CD4-positive, alpha-beta memory T cell (primary cell): ENCODE data around the gene MRPL44. TPM values are rescaled to one million over a fixed set of nuclear protein-coding genes. Genes with fewer than 3 reads are reported as not detected.
"Not testable (repeated sequence)": the region's sequence is repeated elsewhere in the genome, so short reads cannot be mapped to it uniquely, and the experiment has no call there.

ENCODE experiments used
- CTCF ChIA-PET: fragments of 350-600 bp; sonication (Branson Sonifier 250); formaldehyde crosslinking; loops from one replicate; lab custom pipeline; 2021; ENCODE audit warnings: inconsistent platforms; ENCODE audit not compliant: partially characterized antibody; lab: Charles Lee
- POLR2A ChIA-PET: fragments of 350-600 bp; sonication (Branson Sonifier 250); formaldehyde crosslinking; loops from one replicate; lab custom pipeline; 2021; ENCODE audit not compliant: partially characterized antibody; lab: Charles Lee
- DNase-seq, 5 donors: peaks; one replicate each; pipeline versions ENCODE4 v3.0.0 to v3.0.0-alpha.2; 2020 to 2022; ENCODE audit warnings: mixed read lengths in 1 of 5
- H3K27ac ChIP-seq: one replicate; pipeline ENCODE4 v1.7.0; 2013; ENCODE audit warnings: low read depth, low read length
- H3K27me3 ChIP-seq: 2 replicates; pipeline ENCODE4 v1.7.0; 2013; ENCODE audit warnings: mild to moderate bottlenecking, low read length, moderate library complexity; ENCODE audit not compliant: insufficient read depth
- H3K36me3 ChIP-seq: 2 replicates; pipeline ENCODE4 v1.7.0; 2013; ENCODE audit warnings: mild to moderate bottlenecking, low read length, moderate library complexity; ENCODE audit not compliant: insufficient read depth
- H3K4me1 ChIP-seq: 2 replicates; pipeline ENCODE4 v1.7.0; 2013; ENCODE audit warnings: mild to moderate bottlenecking, low read length, moderate library complexity; ENCODE audit not compliant: insufficient read depth
- H3K4me3 ChIP-seq, 2 donors: one replicate each; pipeline ENCODE4 v1.7.0; 2013; ENCODE audit warnings: low read length in 2 of 2, mild to moderate bottlenecking in 1 of 2
- H3K9me3 ChIP-seq, 2 donors: one replicate each; pipeline ENCODE4 v1.7.0; 2013; ENCODE audit warnings: low read length in 2 of 2, control low read depth in 1 of 2; ENCODE audit not compliant: control insufficient read depth in 1 of 2
- H3K27ac Mint-ChIP-seq, 7 donors: one replicate each; pipeline ENCODE4 v1.8.0; 2020 to 2021; ENCODE audit warnings: mixed read lengths in 7 of 7, mild to moderate bottlenecking in 6 of 7, inconsistent platforms in 3 of 7, moderate library complexity in 3 of 7
- H3K27me3 Mint-ChIP-seq, 2 donors: one replicate each; pipeline ENCODE4 v1.8.0; 2020 to 2021; ENCODE audit warnings: mixed read lengths in 2 of 2
- H3K36me3 Mint-ChIP-seq, 2 donors: one replicate each; pipeline ENCODE4 v1.8.0; 2020 to 2021; ENCODE audit warnings: mixed read lengths in 2 of 2, inconsistent platforms in 1 of 2, mild to moderate bottlenecking in 1 of 2
- H3K4me1 Mint-ChIP-seq, 4 donors: one replicate each; pipeline ENCODE4 v1.8.0; 2020 to 2021; ENCODE audit warnings: mixed read lengths in 4 of 4, mild to moderate bottlenecking in 1 of 4
- H3K4me3 Mint-ChIP-seq, 8 donors: one replicate each; pipeline ENCODE4 v1.8.0; 2020 to 2021; ENCODE audit warnings: mixed read lengths in 8 of 8, mild to moderate bottlenecking in 7 of 8, moderate library complexity in 6 of 8, inconsistent platforms in 3 of 8
- H3K9me3 Mint-ChIP-seq, 8 donors: one replicate each; pipeline ENCODE4 v1.8.0; 2020 to 2021; ENCODE audit warnings: mixed read lengths in 8 of 8, mild to moderate bottlenecking in 5 of 8, inconsistent platforms in 3 of 8, moderate library complexity in 1 of 8
- intact Hi-C: fragments of 100-400 bp; cut with micrococcal nuclease; formaldehyde crosslinking; loops from one replicate; pipeline ENCODE4 v1.15.1; 2023
- polyA plus RNA-seq, 2 donors: library from polyadenylated mRNA; unstranded; fragments of 300-500 nt; fragmentation: Illumina TruSeq; gene quantifications; one replicate each; pipeline ENCODE4 v1.2.3, GENCODE V29; 2021
- total RNA-seq, 2 experiments: library from RNA; stranded (reverse); gene quantifications; one replicate each; pipeline ENCODE4 v1.2.3, GENCODE V29; 2021

The MRPL44 gene
- total and polyA plus RNA-seq, 4 experiments from 2014 or later = 20.1 to 45.2 (median 24.3) TPM

GRCh38 chr2:223937535-223937934 lies 19.7 kb upstream of the MRPL44 start:
- ChIA-PET POLR2A (no interaction called here), CTCF (interaction anchor here (0.6 kb wide), 1 partner anchor 56 kb away, joined by 3 read pairs; no protein-coding TSS in a partner anchor)
- Mint-ChIP-seq H3K4me1 (peaks cover 45 to 82% (median 60%) of the 10 kb centered on the region in 4 donors), H3K36me3 (peaks cover 10 to 11% of the 10 kb centered on the region in 2 donors), H3K9me3 (peaks cover 0 to 2% (median 0%) of the 10 kb centered on the region in 8 donors), H3K27me3 (no peaks in the 10 kb centered on the region), H3K27ac (peak overlapping the region in 1 of 7 donors; percentile 27), H3K4me3 (peak overlapping the region in 2 of 8 donors; percentile 4 to 36)
- Histone ChIP-seq H3K27ac (no peak overlapping the region), H3K9me3 (no peaks in the 10 kb centered on the region), H3K27me3 (no peaks in the 10 kb centered on the region), H3K4me1 (peaks cover 62% of the 10 kb centered on the region), H3K36me3 (no peaks in the 10 kb centered on the region), H3K4me3 (no peak overlapping the region)
- intact Hi-C loops = no loop called here
- no peak for DNase-seq

- POLR2A ChIA-PET = interaction anchor here (3.0 kb wide), 1 partner anchor 18 kb away, joined by 14 read pairs; the partner anchor contains the start of gene MRPL44
- H3K27me3 Mint-ChIP-seq, H3K27ac ChIP-seq, H3K4me3 ChIP-seq, DNase-seq, H3K9me3 ChIP-seq, H3K36me3 ChIP-seq, H3K9me3 Mint-ChIP-seq, intact Hi-C loops, H3K27me3 ChIP-seq: not testable (repeated sequence)
- Mint-ChIP-seq H3K4me3 (peak overlapping the region in 2 of 8 donors; percentile 18 to 63), H3K4me1 (peaks cover 47 to 83% (median 67%) of the 10 kb centered on the region in 4 donors), H3K27ac (peak overlapping the region in 1 of 7 donors; percentile 1), H3K36me3 (peaks cover 14% of the 10 kb centered on the region in 2 donors)
- CTCF ChIA-PET = interaction anchor here (0.8 kb wide), 1 partner anchor 10 kb away, joined by 3 read pairs; no protein-coding TSS in a partner anchor
- H3K4me1 ChIP-seq = peaks cover 76% of the 10 kb centered on the region
These were observed 17.8 kb upstream of the MRPL44 start for GRCh38 chr2:223939438-223939837.

- Histone ChIP-seq H3K4me1 (peaks cover 68% of the 10 kb centered on the region), H3K4me3 (no peak overlapping the region), H3K27me3 (no peaks in the 10 kb centered on the region), H3K36me3 (no peaks in the 10 kb centered on the region), H3K9me3 (no peaks in the 10 kb centered on the region), H3K27ac (no peak overlapping the region)
- DNase-seq = peak; percentile 49 to 79 (median 55)
- Mint-ChIP-seq H3K27ac (peak overlapping the region; percentile 29 to 92 (median 87)), H3K36me3 (peaks cover 14% of the 10 kb centered on the region in 2 donors), H3K9me3 (peaks cover 0 to 2% (median 0%) of the 10 kb centered on the region in 8 donors), H3K4me1 (peaks cover 46 to 77% (median 62%) of the 10 kb centered on the region in 4 donors), H3K4me3 (peak overlapping the region; percentile 67 to 87 (median 82)), H3K27me3 (no peaks in the 10 kb centered on the region)
- intact Hi-C loops = no loop called here
- ChIA-PET CTCF (interaction anchor here (0.7 to 2.1 kb wide), 3 partner anchors 16 to 840 kb away, joined by 3 to 5 read pairs (median 3); no protein-coding TSS in a partner anchor), POLR2A (interaction anchor here (0.6 to 3.0 kb wide), 7 partner anchors 8 to 76 kb away, joined by 3 to 14 read pairs (median 4); partner anchors contain the start of gene MRPL44)
These were observed 15.5 kb upstream of the MRPL44 start for GRCh38 chr2:223941579-223942277.

GRCh38 chr2:223943135-223943534 lies 14.1 kb upstream of the MRPL44 start:
- peaks cover 42 to 74% (median 57%) of the 10 kb centered on the region in 4 donors for H3K4me1 Mint-ChIP-seq

GRCh38 chr2:223943561-223944008 lies 13.7 kb upstream of the MRPL44 start:
- H3K27ac Mint-ChIP-seq = peak overlapping the region; percentile 64 to 94 (median 88)
- Histone ChIP-seq H3K9me3 (no peaks in the 10 kb centered on the region), H3K4me1 (peaks cover 50% of the 10 kb centered on the region), H3K27me3 (no peaks in the 10 kb centered on the region), H3K4me3 (no peak overlapping the region), H3K36me3 (no peaks in the 10 kb centered on the region), H3K27ac (no peak overlapping the region)
- no peak for DNase-seq
- H3K9me3 Mint-ChIP-seq = peaks cover 0 to 2% (median 0%) of the 10 kb centered on the region in 8 donors
- ChIA-PET POLR2A (interaction anchor here (0.8 to 3.1 kb wide), 2 partner anchors 13 to 14 kb away, joined by 3 to 55 read pairs; partner anchors contain the start of gene MRPL44), CTCF (interaction anchor here (0.7 to 1.3 kb wide), 2 partner anchors 9 to 13 kb away, joined by 3 to 4 read pairs; no protein-coding TSS in a partner anchor)
- peaks cover 42 to 73% (median 57%) of the 10 kb centered on the region in 4 donors for H3K4me1 Mint-ChIP-seq
- intact Hi-C loops = no loop called here
- H3K4me3 Mint-ChIP-seq = peak overlapping the region; percentile 90 to 95 (median 92)
- peaks cover 14% of the 10 kb centered on the region in 2 donors for H3K36me3 Mint-ChIP-seq
- no peaks in the 10 kb centered on the region for H3K27me3 Mint-ChIP-seq

More at GRCh38 chr2:223943135-223943534, 14.1 kb upstream of the MRPL44 start:
- H3K27me3 ChIP-seq = no peaks in the 10 kb centered on the region
- H3K27me3 Mint-ChIP-seq = no peaks in the 10 kb centered on the region
- peaks cover 14% of the 10 kb centered on the region in 2 donors for H3K36me3 Mint-ChIP-seq
- ChIA-PET CTCF (interaction anchor here (0.7 to 2.1 kb wide), 4 partner anchors 9 to 27 kb away, joined by 3 to 5 read pairs (median 4); no protein-coding TSS in a partner anchor), POLR2A (interaction anchor here (0.8 kb wide), 1 partner anchor 15 kb away, joined by 3 read pairs; no protein-coding TSS in a partner anchor)
- H3K9me3 Mint-ChIP-seq = peaks cover 0 to 2% (median 0%) of the 10 kb centered on the region in 8 donors
- no peaks in the 10 kb centered on the region for H3K9me3 ChIP-seq
- intact Hi-C loops = no loop called here
- DNase-seq = no peak
- H3K4me3 Mint-ChIP-seq = peak overlapping the region; percentile 90 to 95 (median 92)
- H3K4me1 ChIP-seq = peaks cover 54% of the 10 kb centered on the region
- no peaks in the 10 kb centered on the region for H3K36me3 ChIP-seq
- no peak overlapping the region for H3K4me3 ChIP-seq
- H3K27ac Mint-ChIP-seq = peak overlapping the region; percentile 64 to 94 (median 81)
- no peak overlapping the region for H3K27ac ChIP-seq

GRCh38 chr2:223944166-223944702 lies 13.0 kb upstream of the MRPL44 start:
- Histone ChIP-seq H3K4me1 (peaks cover 45% of the 10 kb centered on the region), H3K9me3 (no peaks in the 10 kb centered on the region), H3K36me3 (no peaks in the 10 kb centered on the region), H3K27ac (peak overlapping the region; percentile 50), H3K27me3 (no peaks in the 10 kb centered on the region), H3K4me3 (peak overlapping the region; percentile 20 to 87)
- Mint-ChIP-seq H3K9me3 (peaks cover 0 to 2% (median 0%) of the 10 kb centered on the region in 8 donors), H3K4me1 (peaks cover 39 to 70% (median 55%) of the 10 kb centered on the region in 4 donors), H3K4me3 (peak overlapping the region; percentile 90 to 95 (median 92)), H3K27ac (peak overlapping the region; percentile 82 to 94 (median 92)), H3K27me3 (no peaks in the 10 kb centered on the region), H3K36me3 (peaks cover 13 to 14% of the 10 kb centered on the region in 2 donors)
- POLR2A ChIA-PET = interaction anchor here (1.5 to 3.1 kb wide), 3 partner anchors 8 to 14 kb away, joined by 12 to 55 read pairs (median 13); partner anchors contain the start of gene MRPL44
- intact Hi-C loops = no loop called here
- CTCF ChIA-PET = interaction anchor here (1.3 to 1.8 kb wide), 3 partner anchors 13 to 49 kb away, joined by 3 to 7 read pairs (median 4); partner anchors contain the start of gene MRPL44
- DNase-seq = peak in 4 of 5 donors; percentile 9 to 45 (median 26)
